Naive thymus-derived CD8-positive, alpha-beta T cell (primary cell): Measurements from ENCODE around the gene GFOD2. TPM values are rescaled to one million over a fixed set of nuclear protein-coding genes. Genes with fewer than 3 reads are reported as not detected.
"Not testable (repeated sequence)": the region's sequence is repeated elsewhere in the genome, so short reads cannot be mapped to it uniquely, and the experiment has no call there.

Experiments used
- ATAC-seq, 2 donors: fragments of 150-1000 bp; cut with Tn5 transposase in 1 of 2; sonication (Bioruptor Pico), chemical (Tn5 transposase) in 1 of 2; 1 replicate in 1 of 2; 2 replicates in 1 of 2; pipeline ENCODE4 v1.10.0; 2021; ENCODE audit warnings: mild to moderate bottlenecking in 2 of 2, moderate library complexity in 2 of 2
- POLR2A ChIA-PET: fragments of 350-600 bp; sonication (Branson Sonifier 250); formaldehyde crosslinking; loops from one replicate; lab custom pipeline; 2021; ENCODE audit warnings: antibody characterized with exemption; lab: Charles Lee
- DNase-seq, 10 donors: peaks; one replicate each; pipeline versions ENCODE4 v3.0.0 to v3.0.0-alpha.2; 2020 to 2022
- H3K27ac Mint-ChIP-seq, 10 donors: one replicate each; pipeline ENCODE4 v1.8.0; 2020 to 2022; ENCODE audit warnings: mild to moderate bottlenecking in 10 of 10, mixed read lengths in 10 of 10, moderate library complexity in 4 of 10, inconsistent platforms in 1 of 10
- H3K27me3 Mint-ChIP-seq, 5 donors: one replicate each; pipeline ENCODE4 v1.8.0; 2021 to 2022; ENCODE audit warnings: mixed read lengths in 5 of 5
- H3K36me3 Mint-ChIP-seq, 3 donors: one replicate each; pipeline ENCODE4 v1.8.0; 2020 to 2022; ENCODE audit warnings: mixed read lengths in 3 of 3, mild to moderate bottlenecking in 2 of 3, inconsistent platforms in 1 of 3
- H3K4me1 Mint-ChIP-seq, 4 donors: one replicate each; pipeline ENCODE4 v1.8.0; 2021 to 2022; ENCODE audit warnings: mixed read lengths in 4 of 4
- H3K4me3 Mint-ChIP-seq, 10 donors: one replicate each; pipeline ENCODE4 v1.8.0; 2020 to 2022; ENCODE audit warnings: mild to moderate bottlenecking in 10 of 10, mixed read lengths in 10 of 10, moderate library complexity in 6 of 10, inconsistent platforms in 1 of 10
- H3K9me3 Mint-ChIP-seq, 9 donors: one replicate each; pipeline ENCODE4 v1.8.0; 2020 to 2022; ENCODE audit warnings: mixed read lengths in 9 of 9, mild to moderate bottlenecking in 3 of 9, inconsistent platforms in 1 of 9, moderate library complexity in 1 of 9
- polyA plus RNA-seq, 3 donors: library from polyadenylated mRNA; unstranded; fragments of 300-500 nt; fragmentation: Illumina TruSeq; gene quantifications; one replicate each; pipeline ENCODE4 v1.2.3, GENCODE V29; 2021
- total RNA-seq, 8 experiments: library from RNA in 2 of 8; stranded (reverse) in 2 of 8; gene quantifications; one replicate each; pipeline ENCODE4 v1.2.3 and lab custom pipeline; 2021 to 2026

GFOD2 gene
- total and polyA plus RNA-seq, 5 experiments from 2014 or later: 6.0 to 13.0 (median 10.9) TPM

- H3K9me3 Mint-ChIP-seq: no peaks in the 10 kb centered on the region
Observed at GRCh38 chr16:67697422-67698185, 21.5 kb downstream of the GFOD2 start.

GRCh38 chr16:67694611-67695010, 24.5 kb downstream of the GFOD2 start:
- Mint-ChIP-seq H3K36me3 (peaks cover 0 to 15% (median 0%) of the 10 kb centered on the region in 3 donors), H3K27me3 (no peaks in the 10 kb centered on the region), H3K27ac (peak overlapping the region in 1 of 10 donors; percentile 15), H3K4me3 (no peak overlapping the region), H3K9me3 (no peaks in the 10 kb centered on the region), H3K4me1 (peaks cover 0 to 9% (median 2%) of the 10 kb centered on the region in 4 donors)
- POLR2A ChIA-PET: no interaction called here
- DNase-seq: no peak
- no peak for ATAC-seq

More at GRCh38 chr16:67697422-67698185, 21.5 kb downstream of the GFOD2 start:
- Mint-ChIP-seq H3K4me3 (no peak overlapping the region), H3K27ac (no peak overlapping the region), H3K27me3 (no peaks in the 10 kb centered on the region), H3K36me3 (peaks cover 0 to 10% (median 0%) of the 10 kb centered on the region in 3 donors), H3K4me1 (peaks cover 0 to 12% (median 3%) of the 10 kb centered on the region in 4 donors)
- DNase-seq (no peak), ATAC-seq (no peak)
- POLR2A ChIA-PET: no interaction called here

GRCh38 chr16:67693517-67694285, 25.4 kb downstream of the GFOD2 start:
- H3K27me3 Mint-ChIP-seq, H3K27ac Mint-ChIP-seq, ATAC-seq, POLR2A ChIA-PET, DNase-seq, H3K4me1 Mint-ChIP-seq, H3K4me3 Mint-ChIP-seq, H3K9me3 Mint-ChIP-seq: not testable (repeated sequence)
- H3K36me3 Mint-ChIP-seq: peaks cover 0 to 14% (median 0%) of the 10 kb centered on the region in 3 donors

GRCh38 chr16:67685388-67686112, 33.6 kb downstream of the GFOD2 start:
- ATAC-seq: no peak
- H3K4me3 Mint-ChIP-seq: no peak overlapping the region
- H3K9me3 Mint-ChIP-seq: no peaks in the 10 kb centered on the region
- peak in 1 of 10 donors; percentile 31 for DNase-seq
- H3K27ac Mint-ChIP-seq: no peak overlapping the region
- peaks cover 0 to 24% (median 0%) of the 10 kb centered on the region in 3 donors for H3K36me3 Mint-ChIP-seq
- H3K27me3 Mint-ChIP-seq: no peaks in the 10 kb centered on the region
- POLR2A ChIA-PET: no interaction called here
- H3K4me1 Mint-ChIP-seq: peaks cover 0 to 12% (median 0%) of the 10 kb centered on the region in 4 donors

GRCh38 chr16:67683767-67684166, 35.3 kb downstream of the GFOD2 start:
- H3K4me1 Mint-ChIP-seq: peaks cover 0 to 12% (median 0%) of the 10 kb centered on the region in 4 donors
- no peak for DNase-seq
- no peaks in the 10 kb centered on the region for H3K9me3 Mint-ChIP-seq
- peaks cover 0 to 22% (median 0%) of the 10 kb centered on the region in 3 donors for H3K36me3 Mint-ChIP-seq
- H3K4me3 Mint-ChIP-seq: no peak overlapping the region
- H3K27ac Mint-ChIP-seq: no peak overlapping the region
- POLR2A ChIA-PET: no interaction called here
- no peaks in the 10 kb centered on the region for H3K27me3 Mint-ChIP-seq
- no peak for ATAC-seq

GRCh38 chr16:67679935-67680897, 38.9 kb downstream of the GFOD2 start:
- ATAC-seq: no peak
- POLR2A ChIA-PET: interaction anchor here (0.5 kb wide), 1 partner anchor 806 kb away, joined by 4 read pairs; no protein-coding TSS in a partner anchor
- peak overlapping the region in 1 of 10 donors; percentile 43 for H3K27ac Mint-ChIP-seq

GRCh38 chr16:67678354-67679023, 40.6 kb downstream of the GFOD2 start:
- POLR2A ChIA-PET: interaction anchor here (0.7 to 1.5 kb wide), 2 partner anchors 17 to 37 kb away, joined by 4 to 5 read pairs; partner anchors contain the start of gene PARD6A
- Mint-ChIP-seq H3K4me3 (no peak overlapping the region), H3K36me3 (peaks cover 0 to 8% (median 0%) of the 10 kb centered on the region in 3 donors)

More at GRCh38 chr16:67679935-67680897, 38.9 kb downstream of the GFOD2 start:
- Mint-ChIP-seq H3K27me3 (no peaks in the 10 kb centered on the region), H3K4me3 (no peak overlapping the region), H3K9me3 (no peaks in the 10 kb centered on the region), H3K36me3 (peaks cover 0 to 15% (median 0%) of the 10 kb centered on the region in 3 donors), H3K4me1 (peaks cover 0 to under 1% (median 0%) of the 10 kb centered on the region in 4 donors)
- DNase-seq: peak in 1 of 10 donors; percentile 54

GRCh38 chr16:67677712-67678111, 41.4 kb downstream of the GFOD2 start:
- DNase-seq (peak in 1 of 10 donors; percentile 45), ATAC-seq (no peak)
- POLR2A ChIA-PET: interaction anchor here (0.7 to 1.5 kb wide), 2 partner anchors 17 to 36 kb away, joined by 4 to 5 read pairs; partner anchors contain the start of gene PARD6A
- Mint-ChIP-seq H3K4me3 (no peak overlapping the region), H3K27ac (no peak overlapping the region), H3K27me3 (no peaks in the 10 kb centered on the region), H3K9me3 (no peaks in the 10 kb centered on the region), H3K4me1 (peaks cover 0 to 8% (median 2%) of the 10 kb centered on the region in 4 donors), H3K36me3 (peaks cover 0 to 5% (median 0%) of the 10 kb centered on the region in 3 donors)

More at GRCh38 chr16:67678354-67679023, 40.6 kb downstream of the GFOD2 start:
- H3K27ac Mint-ChIP-seq: no peak overlapping the region
- peaks cover 0 to 6% (median 2%) of the 10 kb centered on the region in 4 donors for H3K4me1 Mint-ChIP-seq
- no peaks in the 10 kb centered on the region for H3K9me3 Mint-ChIP-seq
- DNase-seq (peak in 1 of 10 donors; percentile 18), ATAC-seq (no peak)
- no peaks in the 10 kb centered on the region for H3K27me3 Mint-ChIP-seq

GRCh38 chr16:67676939-67677338, 42.2 kb downstream of the GFOD2 start:
- Mint-ChIP-seq H3K9me3 (no peaks in the 10 kb centered on the region), H3K27me3 (no peaks in the 10 kb centered on the region), H3K4me3 (no peak overlapping the region), H3K27ac (peak overlapping the region in 2 of 10 donors; percentile 34 to 75), H3K36me3 (no peaks in the 10 kb centered on the region), H3K4me1 (peaks cover 0 to 10% (median 4%) of the 10 kb centered on the region in 4 donors)
- DNase-seq (no peak), ATAC-seq (no peak)
- POLR2A ChIA-PET: no interaction called here

GRCh38 chr16:67676516-67676915, 42.6 kb downstream of the GFOD2 start:
- peak in 1 of 10 donors; percentile 10 for DNase-seq
- no peak for ATAC-seq
- H3K4me3 Mint-ChIP-seq: no peak overlapping the region
- POLR2A ChIA-PET: no interaction called here
- H3K4me1 Mint-ChIP-seq: peaks cover 0 to 10% (median 4%) of the 10 kb centered on the region in 4 donors
- H3K27me3 Mint-ChIP-seq: no peaks in the 10 kb centered on the region
- H3K27ac Mint-ChIP-seq: peak overlapping the region in 2 of 10 donors; percentile 47 to 75
- no peaks in the 10 kb centered on the region for H3K36me3 Mint-ChIP-seq
- H3K9me3 Mint-ChIP-seq: no peaks in the 10 kb centered on the region

GRCh38 chr16:67675999-67676398, 43.1 kb downstream of the GFOD2 start:
- H3K9me3 Mint-ChIP-seq: no peaks in the 10 kb centered on the region
- ATAC-seq: no peak
- no peaks in the 10 kb centered on the region for H3K27me3 Mint-ChIP-seq
- no peak for DNase-seq
- peak overlapping the region in 1 of 10 donors; percentile 51 for H3K27ac Mint-ChIP-seq
- peaks cover 0 to 10% (median 4%) of the 10 kb centered on the region in 4 donors for H3K4me1 Mint-ChIP-seq
- POLR2A ChIA-PET: no interaction called here
- H3K36me3 Mint-ChIP-seq: no peaks in the 10 kb centered on the region
- H3K4me3 Mint-ChIP-seq: no peak overlapping the region
